ENCODE results near the gene S100A6. TPM values are rescaled to one million over a fixed set of nuclear protein-coding genes. Genes with fewer than 3 reads are reported as not detected.

The S100A6 gene
- total RNA-seq, 1 donor from 2014 or later, result 203 TPM

GRCh38 chr1:153546796-153547559, 11.2 kb upstream of the S100A6 start:
- peaks cover 69 to 75% (median 71%) of the 10 kb centered on the region in 3 donors for H3K4me1 ChIP-seq (ENCODE audit: control insufficient read depth in 3 of 3, insufficient read depth in 3 of 3, low read length in 3 of 3)
- H3K27me3 ChIP-seq (ENCODE audit: control insufficient read depth in 3 of 3, insufficient read depth in 3 of 3, low read length in 3 of 3), result no peaks in the 10 kb centered on the region
- H3K36me3 ChIP-seq (ENCODE audit: control insufficient read depth in 3 of 3, insufficient read depth in 3 of 3, low read length in 3 of 3), result no peaks in the 10 kb centered on the region
- H3K27ac ChIP-seq (ENCODE audit: low read depth, low read length), result peak overlapping the region; percentile 60
- peak overlapping the region in 1 of 3 donors; percentile 83 for H3K4me3 ChIP-seq (ENCODE audit: low read length in 3 of 3)
- peak overlapping the region in 2 of 3 donors; percentile 11 to 33 for H3K9ac ChIP-seq (ENCODE audit: low read depth in 1 of 3, low read length in 3 of 3)
- H3K9me3 ChIP-seq (ENCODE audit: control insufficient read depth in 3 of 3, low read length in 3 of 3), result no peaks in the 10 kb centered on the region

- no peaks in the 10 kb centered on the region for H3K36me3 ChIP-seq (ENCODE audit: control insufficient read depth in 3 of 3, insufficient read depth in 3 of 3, low read length in 3 of 3)
- H3K27ac ChIP-seq (ENCODE audit: low read depth, low read length), result peak overlapping the region; percentile 60
- H3K4me1 ChIP-seq (ENCODE audit: control insufficient read depth in 3 of 3, insufficient read depth in 3 of 3, low read length in 3 of 3), result peaks cover 69 to 75% (median 71%) of the 10 kb centered on the region in 3 donors
- H3K4me3 ChIP-seq (ENCODE audit: low read length in 3 of 3), result peak overlapping the region in 1 of 3 donors; percentile 83
- H3K9me3 ChIP-seq (ENCODE audit: control insufficient read depth in 3 of 3, low read length in 3 of 3), result no peaks in the 10 kb centered on the region
- no peaks in the 10 kb centered on the region for H3K27me3 ChIP-seq (ENCODE audit: control insufficient read depth in 3 of 3, insufficient read depth in 3 of 3, low read length in 3 of 3)
- H3K9ac ChIP-seq (ENCODE audit: low read depth in 1 of 3, low read length in 3 of 3), result peak overlapping the region; percentile 2 to 78 (median 11)
Measured at GRCh38 chr1:153546371-153546770, 10.6 kb upstream of the S100A6 start.

GRCh38 chr1:153545067-153546055, 9.6 kb upstream of the S100A6 start, which contains the start of gene S100A4:
Gene S100A4 (minus strand): TSS chr1:153545806. CDS start chr1:153544794, 1,012 bp downstream.
- no peaks in the 10 kb centered on the region for H3K36me3 ChIP-seq (ENCODE audit: control insufficient read depth in 3 of 3, insufficient read depth in 3 of 3, low read length in 3 of 3)
- H3K9me3 ChIP-seq (ENCODE audit: control insufficient read depth in 3 of 3, low read length in 3 of 3), result no peaks in the 10 kb centered on the region
- no peaks in the 10 kb centered on the region for H3K27me3 ChIP-seq (ENCODE audit: control insufficient read depth in 3 of 3, insufficient read depth in 3 of 3, low read length in 3 of 3)
- peaks cover 68 to 69% (median 68%) of the 10 kb centered on the region in 3 donors for H3K4me1 ChIP-seq (ENCODE audit: control insufficient read depth in 3 of 3, insufficient read depth in 3 of 3, low read length in 3 of 3)
- H3K9ac ChIP-seq (ENCODE audit: low read depth in 1 of 3, low read length in 3 of 3), result peak within 1 kb of the TSS; percentile 76 to 78 (median 76)
- peak within 1 kb of the TSS; percentile 60 for H3K27ac ChIP-seq (ENCODE audit: low read depth, low read length)
- H3K4me3 ChIP-seq (ENCODE audit: low read length in 3 of 3), result peak within 1 kb of the TSS; percentile 68 to 84 (median 83)

DNA sequence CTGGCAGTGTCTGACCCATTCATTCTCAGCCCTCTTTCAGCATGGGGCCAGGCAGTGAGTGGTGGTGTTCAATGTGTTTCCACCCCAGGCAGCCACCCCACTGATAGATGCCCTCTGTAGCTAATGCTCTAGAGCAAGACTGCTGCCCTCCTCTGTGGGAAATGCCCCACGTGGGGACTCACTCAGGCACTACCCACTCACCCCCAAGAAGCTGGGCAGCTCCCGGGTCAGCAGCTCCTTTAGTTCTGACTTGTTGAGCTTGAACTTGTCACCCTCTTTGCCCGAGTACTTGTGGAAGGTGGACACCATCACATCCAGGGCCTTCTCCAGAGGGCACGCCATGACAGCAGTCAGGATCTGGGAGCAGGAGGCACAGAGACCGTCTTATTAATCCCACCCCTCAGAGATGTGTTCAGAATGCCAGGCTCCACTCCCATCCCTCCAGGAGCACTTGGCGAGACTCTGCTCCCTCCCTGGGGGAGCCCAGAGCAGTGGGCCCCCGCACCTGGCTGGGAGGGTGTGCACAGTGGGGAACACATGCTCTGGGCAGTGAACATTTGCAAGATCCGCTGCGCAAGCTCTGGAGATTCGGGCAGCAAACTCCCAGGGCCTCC, 8.8 kb upstream of the S100A6 start:
- Histone ChIP-seq H3K27ac (ENCODE audit: low read depth, low read length) (peak overlapping the region; percentile 60), H3K9ac (ENCODE audit: low read depth in 1 of 3, low read length in 3 of 3) (peak overlapping the region; percentile 76 to 78 (median 76)), H3K36me3 (ENCODE audit: control insufficient read depth in 3 of 3, insufficient read depth in 3 of 3, low read length in 3 of 3) (no peaks in the 10 kb centered on the region), H3K27me3 (ENCODE audit: control insufficient read depth in 3 of 3, insufficient read depth in 3 of 3, low read length in 3 of 3) (no peaks in the 10 kb centered on the region), H3K4me1 (ENCODE audit: control insufficient read depth in 3 of 3, insufficient read depth in 3 of 3, low read length in 3 of 3) (peaks cover 60 to 62% (median 60%) of the 10 kb centered on the region in 3 donors), H3K9me3 (ENCODE audit: control insufficient read depth in 3 of 3, low read length in 3 of 3) (no peaks in the 10 kb centered on the region), H3K4me3 (ENCODE audit: low read length in 3 of 3) (peak overlapping the region; percentile 68 to 84 (median 83))

- Histone ChIP-seq H3K9ac (ENCODE audit: low read depth in 1 of 3, low read length in 3 of 3) (no peak overlapping the region), H3K4me1 (ENCODE audit: control insufficient read depth in 3 of 3, insufficient read depth in 3 of 3, low read length in 3 of 3) (peaks cover 52 to 55% (median 52%) of the 10 kb centered on the region in 3 donors), H3K36me3 (ENCODE audit: control insufficient read depth in 3 of 3, insufficient read depth in 3 of 3, low read length in 3 of 3) (no peaks in the 10 kb centered on the region), H3K27ac (ENCODE audit: low read depth, low read length) (peak overlapping the region; percentile 60), H3K27me3 (ENCODE audit: control insufficient read depth in 3 of 3, insufficient read depth in 3 of 3, low read length in 3 of 3) (no peaks in the 10 kb centered on the region), H3K4me3 (ENCODE audit: low read length in 3 of 3) (peak overlapping the region in 1 of 3 donors; percentile 83), H3K9me3 (ENCODE audit: control insufficient read depth in 3 of 3, low read length in 3 of 3) (no peaks in the 10 kb centered on the region)
Measured at GRCh38 chr1:153543736-153544135, 7.9 kb upstream of the S100A6 start.

- H3K9ac ChIP-seq (ENCODE audit: low read depth in 1 of 3, low read length in 3 of 3), result no peak overlapping the region
- no peaks in the 10 kb centered on the region for H3K36me3 ChIP-seq (ENCODE audit: control insufficient read depth in 3 of 3, insufficient read depth in 3 of 3, low read length in 3 of 3)
- H3K9me3 ChIP-seq (ENCODE audit: control insufficient read depth in 3 of 3, low read length in 3 of 3), result no peaks in the 10 kb centered on the region
- H3K4me1 ChIP-seq (ENCODE audit: control insufficient read depth in 3 of 3, insufficient read depth in 3 of 3, low read length in 3 of 3), result peaks cover 45 to 49% (median 46%) of the 10 kb centered on the region in 3 donors
- H3K27ac ChIP-seq (ENCODE audit: low read depth, low read length), result no peak overlapping the region
- no peaks in the 10 kb centered on the region for H3K27me3 ChIP-seq (ENCODE audit: control insufficient read depth in 3 of 3, insufficient read depth in 3 of 3, low read length in 3 of 3)
- H3K4me3 ChIP-seq (ENCODE audit: low read length in 3 of 3), result peak overlapping the region in 1 of 3 donors; percentile 83
Measured at GRCh38 chr1:153542956-153543711, 7.3 kb upstream of the S100A6 start.

GRCh38 chr1:153541641-153542590, 6.1 kb upstream of the S100A6 start:
- peaks cover 36 to 39% (median 36%) of the 10 kb centered on the region in 3 donors for H3K4me1 ChIP-seq (ENCODE audit: control insufficient read depth in 3 of 3, insufficient read depth in 3 of 3, low read length in 3 of 3)
- no peaks in the 10 kb centered on the region for H3K27me3 ChIP-seq (ENCODE audit: control insufficient read depth in 3 of 3, insufficient read depth in 3 of 3, low read length in 3 of 3)
- no peak overlapping the region for H3K4me3 ChIP-seq (ENCODE audit: low read length in 3 of 3)
- no peaks in the 10 kb centered on the region for H3K9me3 ChIP-seq (ENCODE audit: control insufficient read depth in 3 of 3, low read length in 3 of 3)
- no peaks in the 10 kb centered on the region for H3K36me3 ChIP-seq (ENCODE audit: control insufficient read depth in 3 of 3, insufficient read depth in 3 of 3, low read length in 3 of 3)
- no peak overlapping the region for H3K9ac ChIP-seq (ENCODE audit: low read depth in 1 of 3, low read length in 3 of 3)
- no peak overlapping the region for H3K27ac ChIP-seq (ENCODE audit: low read depth, low read length)

DNA sequence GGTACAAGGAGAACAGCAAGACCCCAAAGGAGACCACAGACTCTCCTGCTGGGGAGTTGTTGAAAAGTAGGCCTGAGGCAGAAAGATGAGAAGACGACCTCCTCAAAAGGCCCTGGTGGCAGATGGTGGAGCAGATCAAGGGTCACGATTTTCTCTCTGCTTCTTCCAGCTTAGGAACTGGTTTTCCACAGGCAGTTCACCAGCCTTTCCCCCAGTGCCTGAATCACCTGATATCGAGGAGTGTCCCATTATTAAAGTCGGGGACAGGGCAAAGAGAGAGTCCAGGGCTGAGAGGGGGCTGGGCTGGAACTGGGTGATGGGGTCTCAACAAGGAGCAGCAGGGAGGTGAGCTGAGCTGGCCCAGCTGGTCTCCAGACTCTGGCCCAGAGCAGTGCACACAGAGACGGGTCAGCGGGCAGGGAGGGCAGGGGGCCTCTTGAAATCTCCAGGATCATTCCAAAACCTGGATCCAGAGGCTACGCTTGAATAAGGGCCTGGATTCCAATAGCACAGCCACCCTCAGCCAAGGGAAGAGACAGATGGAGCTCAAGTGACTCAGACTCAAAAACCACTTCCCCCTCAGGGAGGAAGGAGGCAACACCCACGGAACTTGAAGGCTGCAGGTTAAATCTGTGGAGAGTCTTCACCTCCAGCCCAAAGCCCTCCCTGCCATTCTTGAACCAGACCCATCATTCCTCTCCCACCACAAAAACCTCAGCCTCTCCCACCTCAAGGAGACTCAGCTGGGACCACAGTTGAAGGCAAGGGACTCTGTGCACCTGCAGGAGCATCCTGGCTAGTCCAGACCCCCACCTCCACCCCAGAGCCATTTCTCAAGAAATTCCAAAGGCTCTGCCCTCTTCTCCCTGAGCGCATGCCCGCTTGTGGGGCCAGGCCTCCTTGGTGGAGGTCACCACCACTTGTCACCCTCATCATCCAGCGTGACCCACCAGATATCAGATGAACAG, 4.9 kb upstream of the S100A6 start, which contains the start of gene S100A5:
Gene S100A5, minus strand, starts transcription at position 541 of the 968 bp plus-strand sequence. CDS start 743 bp downstream, outside the sequence.
- H3K27ac ChIP-seq (ENCODE audit: low read depth, low read length), result no peak within 1 kb of the TSS
- peak within 1 kb of the TSS in 1 of 3 donors; percentile 3 for H3K9ac ChIP-seq (ENCODE audit: low read depth in 1 of 3, low read length in 3 of 3)
- peaks cover 35 to 39% (median 38%) of the 10 kb centered on the region in 3 donors for H3K4me1 ChIP-seq (ENCODE audit: control insufficient read depth in 3 of 3, insufficient read depth in 3 of 3, low read length in 3 of 3)
- no peaks in the 10 kb centered on the region for H3K9me3 ChIP-seq (ENCODE audit: control insufficient read depth in 3 of 3, low read length in 3 of 3)
- no peak within 1 kb of the TSS for H3K4me3 ChIP-seq (ENCODE audit: low read length in 3 of 3)
- no peaks in the 10 kb centered on the region for H3K27me3 ChIP-seq (ENCODE audit: control insufficient read depth in 3 of 3, insufficient read depth in 3 of 3, low read length in 3 of 3)
- H3K36me3 ChIP-seq (ENCODE audit: control insufficient read depth in 3 of 3, insufficient read depth in 3 of 3, low read length in 3 of 3), result no peaks in the 10 kb centered on the region

Measured in skeletal muscle tissue (tissue), 4 donors.